GM20431 (cell line): Measurements from ENCODE around the gene LRRC75B.

Experiments
- in situ Hi-C: fragments of 300-500 bp; cut with MseI, MboI; formaldehyde crosslinking; loops from one replicate; pipeline ENCODE4 v1.15.0; 2020; ENCODE audit warnings: low sequenced_read_pairs; ENCODE audit not compliant: unreplicated experiment

The LRRC75B gene

GRCh38 chr22:24587948-24588347 is 4.9 kb downstream of the LRRC75B start:
- in situ Hi-C loops: no loop called here

DNA sequence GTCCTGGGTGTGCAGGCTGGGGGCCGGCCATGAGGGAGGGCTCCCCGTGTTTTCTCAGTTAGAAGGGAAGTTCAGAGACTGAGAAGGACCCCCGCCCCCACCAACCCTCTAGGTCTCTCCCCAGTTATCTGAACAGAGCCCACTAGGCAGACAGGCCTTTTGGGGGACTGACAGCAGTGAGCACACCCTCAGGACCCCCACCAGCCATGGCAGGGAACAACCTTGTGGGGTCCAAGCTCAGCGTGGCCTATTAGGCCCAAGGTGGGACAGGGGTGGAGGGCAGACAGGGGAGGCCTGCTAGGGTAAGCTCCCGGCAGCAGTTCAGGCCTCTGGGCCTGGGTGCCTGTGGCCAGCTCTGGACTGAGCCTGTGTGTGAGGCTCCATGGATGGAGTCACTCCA is 5.6 kb downstream of the LRRC75B start:
- in situ Hi-C loops: no loop called here

DNA sequence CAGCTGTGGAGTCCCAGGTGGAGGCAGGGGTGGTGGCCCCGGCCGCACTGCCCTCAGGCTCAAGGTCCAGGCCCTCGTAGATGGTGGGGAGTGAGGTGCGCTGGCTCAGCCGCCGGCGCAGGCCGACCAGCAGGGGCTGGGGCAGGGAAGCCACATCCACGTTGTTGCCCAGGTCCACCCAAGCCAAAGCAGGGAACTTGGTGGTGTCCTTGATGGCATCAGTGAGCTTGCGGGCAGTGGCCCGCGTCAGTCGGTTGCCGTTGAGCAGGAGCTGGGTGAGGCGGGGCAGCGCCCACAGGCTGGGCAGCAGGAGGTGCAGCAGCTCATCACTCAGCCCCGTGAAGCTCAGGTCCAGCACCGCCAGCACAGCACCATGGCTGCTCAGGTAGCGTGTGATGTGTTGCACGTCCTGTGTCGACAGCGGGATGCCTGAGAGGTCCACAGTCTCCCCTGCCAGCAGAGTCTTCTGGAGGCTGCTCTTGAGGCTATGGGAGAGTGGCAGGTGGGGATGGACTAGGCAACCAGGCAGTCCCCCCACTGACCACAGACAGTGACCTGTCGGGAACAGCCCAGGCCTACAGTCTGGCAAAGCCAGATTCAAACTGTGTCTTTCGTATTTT is 6.8 kb downstream of the LRRC75B start:
- in situ Hi-C loops: no loop called here

DNA sequence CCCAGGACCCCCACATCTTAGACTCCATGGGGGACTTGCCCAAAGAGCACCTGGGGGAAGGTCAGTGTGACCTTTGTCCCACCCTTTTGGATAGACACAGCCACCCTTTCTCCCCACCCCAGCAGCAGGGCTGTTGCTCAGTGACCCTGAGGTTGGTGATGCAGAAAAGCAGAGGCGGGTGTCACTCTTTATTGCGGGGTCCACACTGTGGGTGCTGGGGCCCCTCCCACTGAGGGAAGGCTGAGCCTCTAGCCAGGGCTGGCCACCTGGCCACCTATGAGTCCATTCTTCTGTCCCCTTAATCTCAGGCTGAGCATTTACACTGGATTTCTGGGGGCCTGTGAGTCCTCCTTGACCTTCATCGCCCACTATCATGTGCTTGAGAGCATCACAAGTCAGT is 7.4 kb downstream of the LRRC75B start:
- in situ Hi-C loops: no loop called here

GRCh38 chr22:24584871-24585411 is 7.9 kb downstream of the LRRC75B start:
- in situ Hi-C loops: no loop called here

GRCh38 chr22:24584166-24584790 is 8.6 kb downstream of the LRRC75B start:
- in situ Hi-C loops: no loop called here

DNA sequence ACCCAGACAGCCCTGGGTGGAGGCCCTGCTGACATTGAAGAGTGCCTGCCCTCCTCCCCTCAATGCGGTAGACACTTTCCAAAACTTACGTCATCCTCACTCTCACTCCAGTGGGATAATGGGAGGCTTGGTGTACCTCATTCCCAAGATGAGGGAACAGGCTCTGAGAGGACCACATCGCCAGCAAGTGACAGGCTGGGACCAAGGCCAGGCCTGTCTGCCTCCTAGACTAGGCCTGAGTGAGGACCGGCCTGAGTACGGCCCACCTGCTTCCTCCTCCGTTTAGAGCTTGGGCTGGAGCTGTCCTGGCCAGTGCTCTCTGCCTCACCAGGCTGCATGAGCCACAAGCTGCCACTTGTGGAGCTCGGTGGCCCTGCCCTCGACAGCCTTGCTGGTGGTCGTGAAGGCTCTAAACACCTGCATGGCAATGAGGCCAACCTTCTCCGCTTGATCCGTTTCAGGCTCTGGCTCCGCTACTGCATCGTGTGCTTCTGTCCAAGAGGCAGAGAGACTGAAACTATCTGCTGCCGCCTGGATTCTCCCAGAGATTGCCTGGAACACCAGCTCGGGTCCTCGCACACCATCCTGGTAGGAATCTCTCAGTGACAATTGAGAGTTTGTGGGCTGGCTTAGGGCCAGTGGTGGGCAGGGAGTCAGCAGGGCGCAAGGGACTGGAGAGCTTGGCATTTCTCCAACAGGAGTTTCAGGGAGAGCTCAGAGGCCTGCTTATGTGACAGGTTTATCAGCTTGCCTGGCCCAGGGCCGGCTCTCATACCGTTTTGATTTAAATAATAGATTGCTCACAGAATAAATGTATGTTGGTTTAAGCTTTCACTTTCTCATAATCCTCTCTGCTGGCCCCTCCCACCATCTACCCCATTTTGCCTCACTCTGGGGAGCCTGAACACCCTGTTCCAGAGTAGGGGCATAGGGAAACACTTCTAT is 9.4 kb downstream of the LRRC75B start:
- in situ Hi-C loops: no loop called here

DNA sequence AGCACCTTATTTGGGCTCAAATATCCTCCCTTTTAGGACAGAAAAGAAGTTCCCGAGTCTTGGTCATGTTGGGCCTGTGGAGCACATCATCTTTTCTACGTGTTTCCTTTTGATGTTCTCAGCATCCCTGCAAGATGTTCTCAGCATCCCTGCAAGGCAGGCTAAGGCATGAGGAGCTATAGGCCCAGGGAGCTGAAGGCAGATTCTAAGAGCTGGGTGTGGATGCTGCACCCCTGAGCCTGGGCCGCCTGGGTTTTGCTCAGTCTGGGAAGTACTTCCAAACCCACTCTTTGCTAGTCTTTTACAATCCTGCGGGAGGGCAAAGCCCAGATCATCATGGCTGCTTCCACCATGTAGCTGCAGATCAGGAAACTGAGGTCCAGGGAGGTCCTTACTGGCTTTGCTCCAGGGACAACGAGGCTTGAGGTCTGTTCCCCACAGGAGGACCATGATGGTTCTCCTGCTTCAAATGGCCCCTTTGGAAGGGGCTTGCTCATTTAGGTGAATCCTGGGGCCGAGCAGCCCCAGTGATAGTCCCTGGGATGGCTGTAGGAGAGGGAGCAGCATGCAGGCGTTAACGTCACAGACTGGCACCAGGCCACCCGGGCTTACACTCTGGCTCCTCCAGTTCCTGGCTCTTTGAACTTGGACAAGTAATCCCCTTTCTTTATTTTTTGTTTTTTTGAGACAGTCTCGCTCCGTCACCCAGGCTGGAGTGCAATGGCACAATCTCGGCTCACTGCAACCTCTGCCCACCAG is 10.6 kb downstream of the LRRC75B start:
- in situ Hi-C loops: no loop called here

DNA sequence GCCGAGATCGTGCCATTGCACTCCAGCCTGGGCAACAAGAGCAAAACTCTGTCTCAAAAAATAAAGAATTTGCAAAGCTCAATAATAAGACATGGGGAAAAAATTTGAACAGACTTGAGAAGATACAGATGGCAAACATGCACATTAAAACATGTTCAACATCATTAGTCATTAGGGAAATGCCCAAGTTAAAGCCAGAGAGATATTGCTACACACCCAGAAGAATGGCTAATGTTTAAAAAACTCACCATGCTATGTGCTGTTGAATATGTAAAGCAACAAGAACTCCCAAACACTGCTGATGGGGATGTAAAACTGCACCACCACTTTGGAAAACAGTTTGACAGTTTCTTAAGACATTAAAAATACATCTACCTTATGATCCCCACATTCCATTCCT is 12.6 kb downstream of the LRRC75B start:
- in situ Hi-C loops: no loop called here

DNA sequence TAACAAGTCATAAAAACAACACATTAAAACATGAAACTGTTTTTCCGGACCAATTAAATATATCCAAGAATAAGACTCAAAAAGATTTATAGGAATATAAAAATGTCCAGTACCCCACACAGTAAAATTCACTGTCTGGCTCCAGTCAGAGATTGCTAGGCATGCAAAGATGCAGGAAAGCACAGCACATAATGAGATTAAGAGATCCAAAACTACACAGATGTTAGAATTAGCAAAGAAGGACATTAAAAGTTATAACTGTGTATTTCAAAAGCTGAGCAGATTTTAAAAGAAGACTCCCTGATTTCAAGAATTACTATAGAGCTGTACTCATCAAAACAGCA is 13.6 kb downstream of the LRRC75B start:
- in situ Hi-C loops: no loop called here

DNA sequence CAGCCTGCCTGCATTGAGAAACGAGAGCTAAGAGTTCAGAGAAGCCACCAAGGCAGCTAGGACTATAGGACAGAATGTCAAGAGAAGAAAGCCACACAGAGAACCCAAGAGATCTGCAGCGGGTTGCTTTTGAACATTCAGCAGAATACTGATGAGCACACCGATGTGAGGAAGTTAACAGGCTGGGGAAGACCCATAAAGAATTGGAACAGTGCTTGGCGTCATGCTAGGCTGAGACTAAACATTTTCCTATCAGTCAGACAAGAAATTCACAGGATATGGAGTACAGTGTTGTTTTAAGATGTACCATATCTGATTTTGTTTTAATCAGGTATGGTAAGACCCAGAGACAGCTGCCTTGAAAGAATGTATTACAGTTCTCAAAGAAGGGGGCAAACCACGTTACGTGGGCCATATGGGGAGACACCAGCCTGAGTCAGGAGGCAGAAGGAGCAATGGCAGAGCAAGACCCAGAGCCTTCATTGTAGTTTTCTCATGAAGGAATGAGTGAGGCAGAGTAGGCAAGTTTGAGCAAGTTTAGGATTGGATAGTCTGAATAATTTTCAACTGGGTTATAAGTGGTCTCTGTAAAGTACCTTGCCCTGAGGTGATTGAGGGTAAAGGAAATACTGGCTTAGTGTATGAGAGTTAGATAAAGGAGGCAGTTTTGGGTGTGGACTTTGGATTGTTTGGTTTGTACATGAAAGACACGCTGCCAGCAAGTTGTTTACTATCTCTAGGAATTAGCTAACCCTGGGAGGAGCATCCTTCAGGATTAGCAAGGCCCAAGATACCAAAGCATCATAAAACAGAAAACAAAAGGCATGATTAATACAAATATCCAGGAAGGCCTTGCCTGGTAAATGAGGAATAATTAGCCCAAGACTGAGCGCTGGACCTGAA is 14.3 kb downstream of the LRRC75B start:
- in situ Hi-C loops: no loop called here

GRCh38 chr22:24576778-24577177 is 16.1 kb downstream of the LRRC75B start:
- in situ Hi-C loops: no loop called here

GRCh38 chr22:24571266-24571665 is 21.6 kb downstream of the LRRC75B start:
- in situ Hi-C loops: no loop called here

DNA sequence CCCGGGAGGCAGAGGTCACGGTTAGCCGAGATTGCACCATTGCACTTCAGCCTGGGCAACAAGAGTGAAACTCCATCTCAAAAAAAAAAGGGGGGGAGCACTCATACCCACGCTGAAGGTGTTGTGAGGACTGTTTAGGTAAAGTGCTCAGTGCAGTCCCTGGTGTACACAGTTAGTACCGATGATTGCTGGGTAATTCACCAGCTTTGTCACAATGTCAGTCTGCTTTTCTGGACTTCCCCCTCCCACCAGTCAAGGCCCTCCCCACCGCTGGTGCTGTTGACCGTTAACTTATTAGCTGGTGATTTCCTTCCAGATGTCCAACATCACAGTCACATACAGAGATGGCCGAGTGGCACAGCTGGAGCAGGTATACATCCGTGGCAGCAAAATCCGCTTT is 25.2 kb downstream of the LRRC75B start:
- in situ Hi-C loops: no loop called here

- in situ Hi-C loops: no loop called here
These were observed 25.9 kb downstream of the LRRC75B start for GRCh38 chr22:24566899-24567511.

- in situ Hi-C loops: no loop called here
These were observed 27.8 kb downstream of the LRRC75B start for GRCh38 chr22:24565077-24565476.

DNA sequence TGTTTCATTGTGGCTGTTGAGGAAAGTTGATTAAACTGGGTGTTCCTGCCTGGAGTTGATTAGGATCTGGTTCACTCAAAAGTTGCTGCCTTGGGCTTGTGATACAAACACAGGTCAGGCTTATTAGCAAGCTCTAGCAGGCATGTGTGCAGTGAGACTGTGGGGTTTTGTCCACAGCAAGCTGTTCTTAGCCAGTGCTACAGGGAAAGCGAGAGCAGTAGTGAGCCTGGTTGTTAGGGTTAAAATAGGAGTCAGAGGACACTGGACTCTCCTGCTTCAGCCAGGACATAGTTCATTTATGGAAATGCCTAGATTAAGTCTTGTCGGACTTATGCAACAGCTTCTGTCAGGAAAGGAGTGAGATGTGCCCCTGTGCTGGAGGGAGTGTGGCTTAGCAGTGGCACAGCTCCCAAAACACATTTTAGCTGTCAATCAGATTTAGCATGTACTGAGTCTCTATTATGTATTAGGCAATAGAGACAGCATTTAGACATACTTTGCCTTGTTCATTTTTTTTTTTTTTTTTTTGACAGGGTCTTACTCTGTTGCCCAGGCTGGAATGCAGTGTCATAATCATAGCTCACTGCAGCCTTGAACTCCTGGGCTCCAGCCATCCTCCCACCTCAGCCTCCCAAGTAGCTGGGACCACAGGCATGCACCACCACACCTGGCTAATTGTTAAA is 28.4 kb downstream of the LRRC75B start:
- in situ Hi-C loops: no loop called here

DNA sequence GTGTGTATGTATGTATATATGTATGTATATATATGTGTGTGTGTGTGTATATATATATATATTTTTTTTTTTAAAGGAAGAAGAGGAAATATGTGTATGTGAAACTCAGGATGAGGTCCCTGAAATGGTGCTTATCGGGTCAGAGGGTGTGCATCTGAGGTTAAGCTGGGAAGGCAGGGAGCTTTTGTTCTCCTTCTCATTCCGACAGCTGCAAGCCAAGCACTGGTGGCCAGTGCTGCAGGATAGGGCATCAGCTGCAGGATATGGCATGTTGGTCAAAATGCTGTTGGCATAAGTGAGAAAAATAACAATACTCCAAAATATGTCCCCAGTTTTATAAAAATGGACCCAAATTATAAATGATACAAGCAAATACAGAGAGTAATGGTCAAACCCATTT is 29.6 kb downstream of the LRRC75B start:
- in situ Hi-C loops: no loop called here
